HG03442 (cell line): ENCODE measurements around the gene CCDC51.

Experiments
- ATAC-seq: cut with Tn5 transposase; IDR thresholded peaks from one replicate; pipeline ENCODE4 v1.9.1; 2021; ENCODE audit warnings: mild to moderate bottlenecking, moderate library complexity; ENCODE audit not compliant: unreplicated experiment

Gene CCDC51

DNA sequence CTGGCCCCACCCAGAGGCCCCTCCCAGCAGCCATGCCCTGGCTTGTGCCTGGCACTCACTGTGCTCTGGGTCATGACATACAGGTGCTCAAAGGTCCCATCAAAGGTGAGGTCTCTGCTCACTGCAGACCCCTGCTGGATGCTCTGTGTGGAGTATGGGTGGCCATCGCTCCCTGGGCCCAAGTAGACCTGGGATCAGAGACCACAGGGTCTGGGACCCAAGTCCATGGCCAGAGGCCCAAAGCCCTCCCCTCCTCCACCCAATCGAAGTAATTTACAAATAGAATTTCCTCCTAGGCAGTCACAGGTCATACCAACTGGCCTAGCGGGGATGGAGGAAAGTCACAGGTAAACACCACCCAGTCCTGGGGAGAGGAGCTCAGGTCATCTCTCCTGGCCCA, 17.6 kb downstream of the CCDC51 start:
- ATAC-seq: no peak

DNA sequence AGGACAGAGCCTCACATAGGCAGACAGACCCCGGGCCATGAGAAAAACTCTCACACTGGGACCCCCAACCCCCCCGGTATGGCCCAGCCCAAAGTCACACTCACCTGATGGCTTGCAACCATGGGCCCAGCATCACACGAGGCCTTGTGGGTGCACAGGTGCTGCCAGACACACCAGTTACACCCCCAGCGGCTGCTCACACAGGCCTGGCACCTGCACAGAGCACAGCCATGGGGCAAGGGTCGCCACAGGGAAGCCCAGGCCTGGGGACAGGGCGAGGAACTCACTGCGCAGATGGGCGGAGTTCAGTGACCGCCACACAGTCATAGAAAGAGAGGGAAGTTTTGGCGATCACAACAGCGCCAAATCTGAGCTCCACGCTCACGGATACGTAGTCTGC, 19.4 kb downstream of the CCDC51 start:
- no peak for ATAC-seq

DNA sequence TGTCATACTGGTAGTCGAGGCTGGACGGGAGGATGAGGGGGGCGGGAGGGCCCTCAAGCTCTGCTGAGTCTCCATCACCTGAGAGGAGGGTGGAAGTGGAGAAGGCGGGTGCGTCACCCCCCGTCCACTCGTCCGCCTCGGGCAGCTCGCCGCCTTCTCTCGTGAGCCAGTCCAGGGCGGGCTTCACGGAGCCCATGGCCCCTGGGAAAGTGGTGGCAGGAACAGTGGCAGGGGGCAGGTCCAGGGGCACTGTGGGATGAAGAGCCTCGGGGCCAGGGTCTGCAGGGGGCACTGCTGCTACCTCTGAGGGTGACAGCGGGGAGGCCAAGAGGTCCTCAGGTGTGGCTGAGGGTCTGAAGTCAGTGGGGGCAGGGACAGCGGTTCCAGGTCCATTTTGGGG, 20.3 kb downstream of the CCDC51 start:
- ATAC-seq: no peak

- no peak for ATAC-seq
Measured at GRCh38 chr3:48419149-48419548, 20.8 kb downstream of the CCDC51 start.

GRCh38 chr3:48418651-48419050, 21.3 kb downstream of the CCDC51 start:
- no peak for ATAC-seq

DNA sequence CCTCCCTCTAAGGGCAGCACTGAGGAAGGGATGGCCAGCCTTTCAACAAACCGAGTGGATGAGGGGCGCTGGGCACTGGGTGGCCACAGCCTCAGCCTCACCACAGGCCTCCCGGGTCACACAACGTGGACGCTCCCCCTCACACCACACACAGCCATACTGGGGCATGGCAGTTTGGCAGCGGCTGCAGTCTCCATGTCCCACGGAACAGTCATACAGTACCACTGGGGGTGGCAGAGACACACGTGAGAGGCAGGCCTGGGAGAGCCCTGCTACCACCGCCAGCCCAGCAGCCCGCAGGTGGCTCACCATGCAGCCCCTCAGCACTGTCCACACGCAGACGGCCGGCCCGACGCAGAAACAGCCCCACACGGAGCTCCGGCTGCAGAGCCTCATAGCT, 21.8 kb downstream of the CCDC51 start:
- ATAC-seq: no peak

- ATAC-seq: no peak
Measured at GRCh38 chr3:48417529-48418108, 22.3 kb downstream of the CCDC51 start.

- no peak for ATAC-seq
Measured at GRCh38 chr3:48416546-48416945, 23.4 kb downstream of the CCDC51 start.

- ATAC-seq: no peak
Measured at GRCh38 chr3:48416091-48416505, 23.8 kb downstream of the CCDC51 start.

GRCh38 chr3:48415251-48415953, 24.5 kb downstream of the CCDC51 start:
- ATAC-seq: no peak

GRCh38 chr3:48414376-48415250, 25.3 kb downstream of the CCDC51 start:
- no peak for ATAC-seq

- no peak for ATAC-seq
Measured at GRCh38 chr3:48413611-48414010, 26.3 kb downstream of the CCDC51 start.

- ATAC-seq: no peak
Measured at GRCh38 chr3:48413086-48413485, 26.8 kb downstream of the CCDC51 start.

- no peak for ATAC-seq
Measured at GRCh38 chr3:48412375-48413001, 27.4 kb downstream of the CCDC51 start.

GRCh38 chr3:48411606-48412374, 28.1 kb downstream of the CCDC51 start:
- ATAC-seq: no peak

DNA sequence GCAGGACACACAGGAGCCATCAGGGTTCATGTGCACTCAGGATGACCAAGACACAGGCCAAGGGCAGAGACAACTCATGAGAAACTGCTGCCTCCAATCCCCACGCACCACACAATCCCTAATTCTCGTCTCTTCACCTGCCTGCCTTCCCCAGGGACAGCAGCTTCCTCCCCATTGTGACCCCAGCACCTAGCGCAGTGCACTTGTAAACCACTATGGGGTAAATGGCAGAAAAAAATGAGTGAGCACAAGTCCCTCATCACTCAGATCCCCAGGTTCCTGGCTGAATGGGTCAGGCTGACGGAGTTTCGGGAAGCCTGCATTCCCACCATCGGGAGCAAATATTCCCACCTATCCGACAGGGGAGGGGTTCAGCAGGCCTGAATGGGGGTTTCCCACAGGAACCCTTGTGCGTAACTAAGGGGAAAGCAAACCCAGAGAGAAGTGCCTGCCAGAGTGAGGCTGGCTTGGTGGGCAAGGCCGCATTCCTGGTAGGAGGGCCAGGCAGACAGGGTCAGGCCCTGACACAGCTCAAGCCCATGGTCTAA, 28.8 kb downstream of the CCDC51 start:
- no peak for ATAC-seq

GRCh38 chr3:48410205-48411040, 29.5 kb downstream of the CCDC51 start:
- ATAC-seq: no peak

GRCh38 chr3:48409291-48410201, 30.4 kb downstream of the CCDC51 start:
- ATAC-seq: no peak
